Naive thymus-derived CD8-positive, alpha-beta T cell (primary cell): Measurements from ENCODE around the gene KRTAP24-1. TPM values are rescaled to one million over a fixed set of nuclear protein-coding genes. Genes with fewer than 3 reads are reported as not detected.
A peak's percentile ranks its signal among the peaks of the same experiment; 100 is the strongest.

Source experiments
- ATAC-seq, 2 donors: fragments of 150-1000 bp; cut with Tn5 transposase in 1 of 2; sonication (Bioruptor Pico), chemical (Tn5 transposase) in 1 of 2; 1 replicate in 1 of 2; 2 replicates in 1 of 2; pipeline ENCODE4 v1.10.0; 2021; ENCODE audit warnings: mild to moderate bottlenecking in 2 of 2, moderate library complexity in 2 of 2
- POLR2A ChIA-PET: fragments of 350-600 bp; sonication (Branson Sonifier 250); formaldehyde crosslinking; loops from one replicate; lab custom pipeline; 2021; ENCODE audit warnings: antibody characterized with exemption; lab: Charles Lee
- DNase-seq, 10 donors: peaks; one replicate each; pipeline versions ENCODE4 v3.0.0 to v3.0.0-alpha.2; 2020 to 2022
- H3K27ac Mint-ChIP-seq, 10 donors: one replicate each; pipeline ENCODE4 v1.8.0; 2020 to 2022; ENCODE audit warnings: mild to moderate bottlenecking in 10 of 10, mixed read lengths in 10 of 10, moderate library complexity in 4 of 10, inconsistent platforms in 1 of 10
- H3K27me3 Mint-ChIP-seq, 5 donors: one replicate each; pipeline ENCODE4 v1.8.0; 2021 to 2022; ENCODE audit warnings: mixed read lengths in 5 of 5
- H3K36me3 Mint-ChIP-seq, 3 donors: one replicate each; pipeline ENCODE4 v1.8.0; 2020 to 2022; ENCODE audit warnings: mixed read lengths in 3 of 3, mild to moderate bottlenecking in 2 of 3, inconsistent platforms in 1 of 3
- H3K4me1 Mint-ChIP-seq, 4 donors: one replicate each; pipeline ENCODE4 v1.8.0; 2021 to 2022; ENCODE audit warnings: mixed read lengths in 4 of 4
- H3K4me3 Mint-ChIP-seq, 10 donors: one replicate each; pipeline ENCODE4 v1.8.0; 2020 to 2022; ENCODE audit warnings: mild to moderate bottlenecking in 10 of 10, mixed read lengths in 10 of 10, moderate library complexity in 6 of 10, inconsistent platforms in 1 of 10
- H3K9me3 Mint-ChIP-seq, 9 donors: one replicate each; pipeline ENCODE4 v1.8.0; 2020 to 2022; ENCODE audit warnings: mixed read lengths in 9 of 9, mild to moderate bottlenecking in 3 of 9, inconsistent platforms in 1 of 9, moderate library complexity in 1 of 9
- polyA plus RNA-seq, 3 donors: library from polyadenylated mRNA; unstranded; fragments of 300-500 nt; fragmentation: Illumina TruSeq; gene quantifications; one replicate each; pipeline ENCODE4 v1.2.3, GENCODE V29; 2021
- total RNA-seq, 8 experiments: library from RNA in 2 of 8; stranded (reverse) in 2 of 8; gene quantifications; one replicate each; pipeline ENCODE4 v1.2.3 and lab custom pipeline; 2021 to 2026

Gene KRTAP24-1
- total RNA-seq (not detected), polyA plus RNA-seq (not detected), total RNA-seq (lab: John Stamatoyannopoulos, UW) (0 reads per million in 6 experiments)

- no peak for DNase-seq
- Mint-ChIP-seq H3K4me3 (no peak within 1 kb of the TSS), H3K27me3 (peaks cover 0 to 10% (median 2%) of the 10 kb centered on the region in 5 donors), H3K4me1 (no peaks in the 10 kb centered on the region), H3K27ac (no peak within 1 kb of the TSS), H3K36me3 (no peaks in the 10 kb centered on the region), H3K9me3 (no peaks in the 10 kb centered on the region)
- POLR2A ChIA-PET, result no interaction called here
- ATAC-seq, result no peak
Measured at GRCh38 chr21:30282850-30283249, at the start of gene KRTAP24-1. Gene KRTAP24-1, minus strand, starts transcription at chr21:30282950. Its CDS starts 18 bp downstream, at chr21:30282932.

GRCh38 chr21:30329203-30329875 is 46.6 kb upstream of the KRTAP24-1 start:
- Mint-ChIP-seq H3K27me3 (peaks cover 0 to 19% (median 3%) of the 10 kb centered on the region in 5 donors), H3K36me3 (peaks cover 0 to 19% (median 0%) of the 10 kb centered on the region in 3 donors), H3K4me1 (no peaks in the 10 kb centered on the region), H3K4me3 (no peak overlapping the region), H3K9me3 (peaks cover 0 to 31% (median 12%) of the 10 kb centered on the region in 9 donors), H3K27ac (no peak overlapping the region)
- DNase-seq, result no peak
- ATAC-seq, result no peak
- POLR2A ChIA-PET, result no interaction called here

- POLR2A ChIA-PET, result no interaction called here
- no peak for ATAC-seq
- H3K27ac Mint-ChIP-seq, result no peak overlapping the region
- H3K4me3 Mint-ChIP-seq, result no peak overlapping the region
- H3K27me3 Mint-ChIP-seq, result peaks cover 0 to 22% (median 3%) of the 10 kb centered on the region in 5 donors
- no peak for DNase-seq
- peaks cover 0 to 19% (median 0%) of the 10 kb centered on the region in 3 donors for H3K36me3 Mint-ChIP-seq
- H3K4me1 Mint-ChIP-seq, result no peaks in the 10 kb centered on the region
- H3K9me3 Mint-ChIP-seq, result peaks cover 0 to 31% (median 15%) of the 10 kb centered on the region in 9 donors
Measured at GRCh38 chr21:30326390-30326789, 43.6 kb upstream of the KRTAP24-1 start.

- no peak for DNase-seq
- POLR2A ChIA-PET, result no interaction called here
- peaks cover 0 to under 1% (median 0%) of the 10 kb centered on the region in 3 donors for H3K36me3 Mint-ChIP-seq
- peaks cover 0 to 12% (median 2%) of the 10 kb centered on the region in 5 donors for H3K27me3 Mint-ChIP-seq
- no peak within 1 kb of the TSS for H3K4me3 Mint-ChIP-seq
- no peak for ATAC-seq
- peaks cover 0 to 13% (median 0%) of the 10 kb centered on the region in 9 donors for H3K9me3 Mint-ChIP-seq
- no peaks in the 10 kb centered on the region for H3K4me1 Mint-ChIP-seq
- no peak within 1 kb of the TSS for H3K27ac Mint-ChIP-seq
Measured at GRCh38 chr21:30320215-30320614, 37.5 kb upstream of the KRTAP24-1 start, which contains the start of gene KRTAP26-1. Gene KRTAP26-1, minus strand, starts transcription at chr21:30320315. Its CDS starts 280 bp downstream, at chr21:30320035.

- H3K27ac Mint-ChIP-seq, result no peak overlapping the region
- no peaks in the 10 kb centered on the region for H3K36me3 Mint-ChIP-seq
- H3K27me3 Mint-ChIP-seq, result peaks cover 0 to 20% (median 2%) of the 10 kb centered on the region in 5 donors
- no peaks in the 10 kb centered on the region for H3K4me1 Mint-ChIP-seq
- DNase-seq (no peak), ATAC-seq (no peak)
- H3K9me3 Mint-ChIP-seq, result peaks cover 0 to 13% (median 0%) of the 10 kb centered on the region in 9 donors
- no peak overlapping the region for H3K4me3 Mint-ChIP-seq
- POLR2A ChIA-PET, result no interaction called here
Measured at GRCh38 chr21:30315701-30316100, 33.0 kb upstream of the KRTAP24-1 start.

- peaks cover 0 to 6% (median 0%) of the 10 kb centered on the region in 9 donors for H3K9me3 Mint-ChIP-seq
- ATAC-seq (no peak), DNase-seq (no peak)
- POLR2A ChIA-PET, result no interaction called here
- peak overlapping the region in 1 of 10 donors; percentile 20 for H3K27ac Mint-ChIP-seq
- no peak overlapping the region for H3K4me3 Mint-ChIP-seq
- no peaks in the 10 kb centered on the region for H3K36me3 Mint-ChIP-seq
- no peaks in the 10 kb centered on the region for H3K4me1 Mint-ChIP-seq
- peaks cover 0 to 1% (median 0%) of the 10 kb centered on the region in 5 donors for H3K27me3 Mint-ChIP-seq
Measured at GRCh38 chr21:30306884-30307283, 24.1 kb upstream of the KRTAP24-1 start.

- H3K27me3 Mint-ChIP-seq, result peaks cover 0 to 1% (median 0%) of the 10 kb centered on the region in 5 donors
- H3K9me3 Mint-ChIP-seq, result peaks cover 0 to 17% (median 7%) of the 10 kb centered on the region in 9 donors
- no peaks in the 10 kb centered on the region for H3K36me3 Mint-ChIP-seq
- H3K27ac Mint-ChIP-seq, result no peak overlapping the region
- ATAC-seq (no peak), DNase-seq (no peak)
- H3K4me1 Mint-ChIP-seq, result no peaks in the 10 kb centered on the region
- no peak overlapping the region for H3K4me3 Mint-ChIP-seq
- POLR2A ChIA-PET, result no interaction called here
Measured at GRCh38 chr21:30305136-30305535, 22.4 kb upstream of the KRTAP24-1 start.

- ATAC-seq (no peak), DNase-seq (no peak)
- POLR2A ChIA-PET, result no interaction called here
- peaks cover 0 to 14% (median 3%) of the 10 kb centered on the region in 5 donors for H3K27me3 Mint-ChIP-seq
- no peak within 1 kb of the TSS for H3K27ac Mint-ChIP-seq
- no peak within 1 kb of the TSS for H3K4me3 Mint-ChIP-seq
- no peaks in the 10 kb centered on the region for H3K4me1 Mint-ChIP-seq
- H3K9me3 Mint-ChIP-seq, result peaks cover 0 to 5% (median 0%) of the 10 kb centered on the region in 9 donors
- H3K36me3 Mint-ChIP-seq, result no peaks in the 10 kb centered on the region
Measured at GRCh38 chr21:30289215-30289614, 6.5 kb upstream of the KRTAP24-1 start, which contains the start of gene KRTAP25-1. Gene KRTAP25-1, minus strand, starts transcription at chr21:30289514. Its CDS starts 24 bp downstream, at chr21:30289490.

- Mint-ChIP-seq H3K36me3 (peaks cover 0 to 6% (median 0%) of the 10 kb centered on the region in 3 donors), H3K9me3 (peaks cover 0 to 6% (median 2%) of the 10 kb centered on the region in 9 donors), H3K4me3 (no peak overlapping the region)
Measured at GRCh38 chr21:30271611-30272010, 11.1 kb downstream of the KRTAP24-1 start.

GRCh38 chr21:30271156-30271555 is 11.6 kb downstream of the KRTAP24-1 start:
- H3K4me1 Mint-ChIP-seq, result no peaks in the 10 kb centered on the region
- ATAC-seq (no peak), DNase-seq (no peak)
- H3K27ac Mint-ChIP-seq, result no peak overlapping the region
- H3K4me3 Mint-ChIP-seq, result no peak overlapping the region
- H3K27me3 Mint-ChIP-seq, result peaks cover 0 to 8% (median 5%) of the 10 kb centered on the region in 5 donors
- peaks cover 0 to 11% (median 0%) of the 10 kb centered on the region in 3 donors for H3K36me3 Mint-ChIP-seq
- H3K9me3 Mint-ChIP-seq, result peaks cover 0 to 6% (median 4%) of the 10 kb centered on the region in 9 donors
- POLR2A ChIA-PET, result no interaction called here

More at GRCh38 chr21:30271611-30272010, 11.1 kb downstream of the KRTAP24-1 start:
- POLR2A ChIA-PET, result no interaction called here
- Mint-ChIP-seq H3K27ac (no peak overlapping the region), H3K27me3 (peaks cover 0 to 8% (median 5%) of the 10 kb centered on the region in 5 donors), H3K4me1 (no peaks in the 10 kb centered on the region)
- no peak for ATAC-seq
- DNase-seq, result no peak

- DNase-seq (no peak), ATAC-seq (no peak)
- POLR2A ChIA-PET, result no interaction called here
- peaks cover 0 to 12% (median 7%) of the 10 kb centered on the region in 9 donors for H3K9me3 Mint-ChIP-seq
- H3K36me3 Mint-ChIP-seq, result peaks cover 0 to 16% (median 0%) of the 10 kb centered on the region in 3 donors
- no peaks in the 10 kb centered on the region for H3K4me1 Mint-ChIP-seq
- no peak overlapping the region for H3K27ac Mint-ChIP-seq
- H3K4me3 Mint-ChIP-seq, result no peak overlapping the region
- peaks cover 0 to 8% (median 5%) of the 10 kb centered on the region in 5 donors for H3K27me3 Mint-ChIP-seq
Measured at GRCh38 chr21:30269803-30270530, 12.8 kb downstream of the KRTAP24-1 start.

- H3K27me3 Mint-ChIP-seq, result peaks cover 0 to 9% (median 3%) of the 10 kb centered on the region in 5 donors
- H3K27ac Mint-ChIP-seq, result no peak overlapping the region
- H3K9me3 Mint-ChIP-seq, result peaks cover 0 to 12% (median 8%) of the 10 kb centered on the region in 9 donors
- no peaks in the 10 kb centered on the region for H3K4me1 Mint-ChIP-seq
- ATAC-seq (no peak), DNase-seq (no peak)
- H3K36me3 Mint-ChIP-seq, result peaks cover 0 to 16% (median 0%) of the 10 kb centered on the region in 3 donors
- POLR2A ChIA-PET, result no interaction called here
- no peak overlapping the region for H3K4me3 Mint-ChIP-seq
Measured at GRCh38 chr21:30268608-30269197, 14.0 kb downstream of the KRTAP24-1 start.
